Astrocyte of the spinal cord (primary cell): ENCODE data around the gene WIPF2.
"Not testable (repeated sequence)": the region's sequence is repeated elsewhere in the genome, so short reads cannot be mapped to it uniquely, and the experiment has no call there.

Source experiments
- DNase-seq: peaks from one replicate; pipeline ENCODE4 v3.0.0; 2011; ENCODE audit warnings: low read depth, low spot score
- H3K4me3 ChIP-seq: 2 replicates; pipeline ENCODE4 v1.5.1; 2011; ENCODE audit warnings: low read depth, mild to moderate bottlenecking, low read length, moderate library complexity
- CTCF ChIP-seq: IDR thresholded peaks from 2 replicates; pipeline ENCODE4 v1.5.1; 2012; ENCODE audit warnings: low read depth, mild to moderate bottlenecking, low read length, inconsistent platforms
- in situ Hi-C: cut with HindIII; loops from 2 replicates; pipeline ENCODE4 v1.10.0; 2017; ENCODE audit warnings: low sequenced_read_pairs

The WIPF2 gene

GRCh38 chr17:40224718-40225550, 5.8 kb downstream of the WIPF2 start:
- peak; percentile 68 for DNase-seq
- in situ Hi-C loops, result no loop called here
- no peak for TF ChIP-seq CTCF
- peak overlapping the region; percentile 20 for H3K4me3 ChIP-seq

GRCh38 chr17:40229146-40229545, 10.0 kb downstream of the WIPF2 start:
- in situ Hi-C loops, DNase-seq, H3K4me3 ChIP-seq: not testable (repeated sequence)

GRCh38 chr17:40230670-40231069, 11.6 kb downstream of the WIPF2 start:
- no peak overlapping the region for H3K4me3 ChIP-seq
- no peak for TF ChIP-seq CTCF
- in situ Hi-C loops, result no loop called here
- DNase-seq, result no peak

- DNase-seq, in situ Hi-C loops, H3K4me3 ChIP-seq: not testable (repeated sequence)
These were observed 12.8 kb downstream of the WIPF2 start for GRCh38 chr17:40231928-40232327.

GRCh38 chr17:40241252-40241834, 22.2 kb downstream of the WIPF2 start:
- H3K4me3 ChIP-seq, result no peak overlapping the region
- in situ Hi-C loops, result no loop called here
- no peak for TF ChIP-seq CTCF
- no peak for DNase-seq

- no peak for DNase-seq
- TF ChIP-seq CTCF, result no peak
- H3K4me3 ChIP-seq, result no peak overlapping the region
- in situ Hi-C loops, result no loop called here
These were observed 23.7 kb downstream of the WIPF2 start for GRCh38 chr17:40242774-40243173.

GRCh38 chr17:40243761-40244160, 24.7 kb downstream of the WIPF2 start:
- H3K4me3 ChIP-seq, result no peak overlapping the region
- in situ Hi-C loops, result no loop called here
- DNase-seq, result no peak
- no peak for TF ChIP-seq CTCF
